M059J (cell line): ENCODE results near the gene LENG8. TPM values are rescaled to one million over a fixed set of nuclear protein-coding genes. Genes with fewer than 3 reads are reported as not detected.
"Not testable (repeated sequence)": the region's sequence is repeated elsewhere in the genome, so short reads cannot be mapped to it uniquely, and the experiment has no call there.

ENCODE experiments used
- DNase-seq: peaks from one replicate; pipeline ENCODE4 v3.0.0-alpha.2; 2012; ENCODE audit warnings: low read depth
- total RNA-seq: library from RNA; depleted of rRNA; stranded (reverse); fragments of >200 nt; shearing (Covaris generic); gene quantifications from 2 replicates; pipeline ENCODE4 v1.2.3, GENCODE V29; 2014

Gene LENG8
- total RNA-seq, 1 experiment from 2014 or later: 8.6 TPM

DNA sequence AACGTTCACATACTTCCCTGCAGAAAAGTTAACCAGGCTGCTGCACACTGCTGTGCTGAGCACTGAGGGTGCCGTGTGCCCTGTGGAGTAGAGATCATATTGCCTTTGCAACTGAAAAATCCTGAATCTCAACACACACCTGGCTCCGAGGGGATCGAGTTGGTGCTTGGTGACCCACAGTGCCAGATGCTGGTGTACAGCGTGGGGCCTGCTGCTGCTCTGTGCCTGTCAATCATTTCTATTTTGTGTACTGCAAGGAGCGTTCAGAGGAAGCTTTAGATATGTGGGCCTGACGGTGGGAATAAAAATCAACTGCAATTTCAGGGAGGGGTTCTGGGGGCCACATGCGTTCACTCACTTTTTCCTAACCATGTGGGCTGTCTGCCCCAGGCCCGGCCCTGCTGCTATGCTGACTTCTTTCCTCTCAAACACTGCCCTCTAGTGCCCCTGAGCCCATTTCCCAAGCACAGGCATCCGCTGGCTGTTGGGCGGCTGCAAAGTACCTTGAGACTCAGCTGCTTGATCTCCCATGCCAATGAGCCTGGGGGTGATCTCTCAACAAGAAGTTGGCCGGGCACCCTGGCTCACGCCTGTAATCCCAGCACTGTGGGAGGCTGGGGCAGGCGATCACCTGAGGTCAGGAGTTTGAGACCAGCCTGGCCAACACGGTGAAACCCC is 9.7 kb upstream of the LENG8 start:
- no peak for DNase-seq

- no peak for DNase-seq
Measured at GRCh38 chr19:54440641-54441040, 8.4 kb upstream of the LENG8 start.

GRCh38 chr19:54444737-54445136 is 4.3 kb upstream of the LENG8 start:
- DNase-seq: no peak

DNA sequence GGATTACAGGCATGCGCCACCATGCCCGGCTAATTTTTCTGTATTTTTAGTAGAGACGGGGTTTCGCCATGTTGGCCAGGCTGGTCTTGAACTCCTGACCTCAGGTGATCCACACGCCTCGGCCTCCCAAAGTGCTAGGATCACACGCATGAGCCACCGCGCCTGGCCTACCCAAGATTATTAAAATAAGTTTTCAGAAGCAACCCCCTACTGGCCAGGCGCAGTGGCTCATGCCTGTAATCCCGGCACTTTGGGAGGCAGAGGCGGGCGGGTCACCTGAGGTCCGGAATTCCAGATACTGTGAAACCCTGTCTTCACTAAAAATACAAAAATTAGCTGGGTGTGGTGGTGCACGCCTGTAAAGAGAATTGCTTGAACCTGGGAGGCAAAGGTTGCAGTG is 2.6 kb upstream of the LENG8 start:
- DNase-seq: not testable (repeated sequence)

GRCh38 chr19:54448040-54448773 is 792 bp upstream of the LENG8 start:
- peak; percentile 71 for DNase-seq

DNA sequence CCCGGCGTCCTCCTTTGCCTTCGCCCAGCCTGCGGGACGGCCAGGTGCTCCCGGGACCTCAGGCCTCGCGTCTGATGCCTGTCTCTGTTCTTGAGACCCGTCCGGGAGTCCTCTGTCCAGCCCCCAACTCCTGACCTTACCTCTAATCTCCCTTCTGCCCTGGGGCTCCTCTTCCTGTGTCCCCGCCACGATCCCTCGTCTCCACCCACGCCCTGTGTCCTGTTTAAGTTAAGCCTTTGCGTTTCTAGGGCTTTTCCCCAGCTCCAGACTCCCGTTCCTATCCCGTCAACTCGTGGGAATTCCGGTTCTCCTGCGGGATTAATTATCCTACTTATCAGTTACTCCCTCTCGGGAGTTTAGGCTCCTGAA is 686 bp downstream of the LENG8 start:
- DNase-seq: no peak

DNA sequence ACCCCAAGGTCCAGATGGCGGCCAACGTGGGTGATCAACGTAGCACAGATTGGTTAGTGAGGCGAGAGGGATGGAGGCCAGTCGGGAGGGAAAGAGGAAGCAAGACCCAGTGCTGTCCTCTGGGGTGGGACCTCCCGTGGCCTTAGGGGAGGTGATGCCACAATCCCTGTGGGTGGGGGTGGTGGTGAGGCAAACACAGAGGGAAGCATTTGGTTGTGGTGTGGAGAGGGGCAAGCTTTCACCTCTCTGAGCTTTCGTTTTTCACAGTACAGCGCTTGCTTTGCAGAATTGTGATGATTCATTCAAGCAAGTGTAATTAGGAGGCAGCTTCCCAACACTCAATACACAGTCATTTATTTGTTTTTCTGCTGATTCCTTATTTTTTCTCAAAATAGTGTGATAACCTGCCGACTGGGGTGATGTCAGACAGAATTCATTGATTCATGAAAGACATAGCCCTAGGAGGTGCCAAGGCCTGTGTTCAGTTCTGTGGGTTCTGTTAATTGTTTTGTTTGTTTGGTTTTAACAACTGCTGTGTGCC is 2.4 kb downstream of the LENG8 start:
- no peak for DNase-seq

DNA sequence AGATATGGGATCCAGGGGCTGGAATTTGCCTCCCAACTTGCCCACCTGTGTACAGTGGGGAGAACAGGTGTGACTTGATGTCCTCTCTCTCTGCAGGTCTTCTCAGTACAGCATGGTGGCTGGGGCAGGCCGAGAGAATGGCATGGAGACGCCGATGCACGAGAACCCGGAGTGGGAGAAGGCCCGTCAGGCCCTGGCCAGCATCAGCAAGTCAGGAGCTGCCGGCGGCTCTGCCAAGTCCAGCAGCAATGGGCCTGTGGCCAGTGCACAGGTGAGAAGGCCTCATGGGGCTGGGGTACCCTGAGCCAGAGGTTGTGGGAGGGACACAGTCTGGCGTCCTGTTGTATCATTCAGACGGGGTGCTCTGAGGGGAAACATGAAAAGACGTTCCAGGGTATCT is 3.0 kb downstream of the LENG8 start:
- no peak for DNase-seq

GRCh38 chr19:54452626-54453025 is 3.6 kb downstream of the LENG8 start:
- no peak for DNase-seq

DNA sequence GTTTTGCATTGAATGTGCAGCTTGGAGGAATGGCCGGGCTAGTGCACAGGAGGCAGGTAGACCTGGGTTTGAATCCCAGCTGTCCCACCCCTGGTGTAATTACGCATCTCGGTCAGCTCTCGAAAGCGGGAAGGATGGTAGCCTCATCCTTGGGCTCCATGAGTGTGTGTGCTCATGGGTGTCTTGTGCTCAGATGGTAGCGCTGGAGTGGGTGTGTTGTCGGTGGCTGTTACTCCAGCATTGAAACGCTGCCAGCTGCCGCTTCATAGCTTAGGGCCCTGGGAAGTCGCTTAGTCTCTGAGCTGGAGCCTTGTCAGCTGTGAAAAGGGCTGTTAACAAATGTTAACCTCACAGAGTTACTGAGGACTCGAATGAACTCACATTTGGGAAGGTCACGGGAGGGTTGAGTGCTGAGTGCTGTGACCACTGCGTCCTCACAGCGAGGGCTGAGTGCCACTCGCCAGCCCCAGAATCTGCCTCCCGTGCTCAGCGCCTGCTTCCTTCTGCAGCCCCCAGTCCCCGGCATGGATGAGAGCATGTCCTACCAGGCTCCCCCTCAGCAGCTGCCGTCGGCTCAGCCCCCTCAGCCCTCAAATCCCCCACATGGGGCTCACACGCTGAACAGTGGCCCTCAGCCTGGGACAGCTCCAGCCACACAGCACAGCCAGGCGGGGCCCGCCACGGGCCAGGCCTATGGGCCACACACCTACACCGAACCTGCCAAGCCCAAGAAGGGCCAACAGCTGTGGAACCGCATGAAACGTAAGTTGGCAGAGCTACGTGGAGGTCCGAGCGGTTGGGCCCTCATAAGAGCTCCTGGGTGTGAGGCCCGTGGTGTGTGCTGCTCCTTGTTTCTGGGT is 5.2 kb downstream of the LENG8 start:
- no peak for DNase-seq

DNA sequence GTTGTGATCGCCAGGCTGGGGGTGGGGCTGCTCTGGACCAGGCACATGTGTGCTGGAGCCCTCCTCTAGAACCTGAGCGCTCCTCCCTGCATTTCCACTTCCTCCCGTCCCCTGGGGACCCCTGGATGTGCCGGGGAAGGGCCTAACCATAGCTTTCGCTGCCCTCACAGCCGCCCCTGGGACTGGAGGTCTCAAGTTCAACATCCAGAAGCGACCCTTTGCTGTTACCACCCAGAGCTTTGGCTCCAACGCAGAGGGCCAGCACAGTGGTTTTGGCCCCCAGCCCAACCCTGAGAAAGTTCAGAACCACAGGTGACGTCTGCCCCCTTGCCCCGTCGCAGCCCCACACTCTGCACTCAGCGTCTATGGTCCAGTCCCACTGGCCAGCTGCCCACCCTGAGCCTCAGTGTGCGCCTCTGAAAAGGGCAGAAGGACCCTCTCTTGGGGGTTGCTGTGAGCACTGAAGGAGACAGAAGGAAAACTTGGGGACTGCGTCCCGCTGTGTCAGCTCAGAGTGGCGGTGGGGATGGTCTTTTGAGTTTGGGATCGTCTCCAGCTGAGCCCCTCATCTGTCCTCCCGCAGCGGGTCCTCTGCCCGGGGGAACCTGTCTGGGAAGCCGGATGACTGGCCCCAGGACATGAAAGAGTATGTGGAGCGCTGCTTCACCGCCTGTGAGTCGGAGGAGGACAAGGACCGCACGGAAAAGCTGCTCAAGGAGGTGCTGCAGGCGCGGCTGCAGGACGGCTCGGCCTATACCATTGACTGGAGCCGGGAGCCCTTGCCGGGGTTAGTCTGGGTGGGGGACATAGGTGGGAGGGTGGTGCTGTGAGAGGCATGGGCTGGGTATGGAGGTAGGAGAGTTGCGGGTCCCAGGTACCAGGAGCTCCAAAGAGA is 6.0 kb downstream of the LENG8 start:
- no peak for DNase-seq

DNA sequence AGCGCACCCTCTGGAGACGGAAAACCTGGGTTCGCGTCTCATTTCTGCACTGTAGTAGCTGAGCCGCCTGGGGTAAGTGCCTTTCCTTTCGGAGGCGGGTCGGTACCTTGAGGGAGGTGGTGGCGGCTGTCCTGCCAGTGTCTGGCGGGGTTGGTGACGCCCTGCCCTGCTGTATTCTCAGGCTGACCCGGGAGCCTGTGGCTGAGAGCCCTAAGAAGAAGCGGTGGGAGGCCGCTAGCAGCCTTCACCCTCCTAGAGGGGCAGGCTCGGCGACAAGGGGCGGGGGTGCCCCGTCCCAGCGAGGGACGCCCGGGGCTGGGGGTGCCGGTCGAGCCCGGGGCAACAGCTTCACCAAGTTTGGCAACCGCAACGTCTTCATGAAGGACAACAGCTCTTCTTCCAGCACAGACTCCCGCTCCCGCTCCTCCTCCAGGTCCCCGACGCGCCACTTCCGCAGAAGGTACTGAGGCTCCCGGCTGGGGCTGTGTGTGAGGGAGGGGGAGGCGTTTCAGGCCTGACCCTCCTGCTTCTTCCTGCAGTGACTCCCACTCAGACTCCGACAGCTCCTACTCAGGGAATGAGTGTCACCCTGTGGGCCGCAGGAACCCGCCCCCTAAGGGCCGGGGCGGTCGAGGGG is 6.9 kb downstream of the LENG8 start:
- DNase-seq: no peak

DNA sequence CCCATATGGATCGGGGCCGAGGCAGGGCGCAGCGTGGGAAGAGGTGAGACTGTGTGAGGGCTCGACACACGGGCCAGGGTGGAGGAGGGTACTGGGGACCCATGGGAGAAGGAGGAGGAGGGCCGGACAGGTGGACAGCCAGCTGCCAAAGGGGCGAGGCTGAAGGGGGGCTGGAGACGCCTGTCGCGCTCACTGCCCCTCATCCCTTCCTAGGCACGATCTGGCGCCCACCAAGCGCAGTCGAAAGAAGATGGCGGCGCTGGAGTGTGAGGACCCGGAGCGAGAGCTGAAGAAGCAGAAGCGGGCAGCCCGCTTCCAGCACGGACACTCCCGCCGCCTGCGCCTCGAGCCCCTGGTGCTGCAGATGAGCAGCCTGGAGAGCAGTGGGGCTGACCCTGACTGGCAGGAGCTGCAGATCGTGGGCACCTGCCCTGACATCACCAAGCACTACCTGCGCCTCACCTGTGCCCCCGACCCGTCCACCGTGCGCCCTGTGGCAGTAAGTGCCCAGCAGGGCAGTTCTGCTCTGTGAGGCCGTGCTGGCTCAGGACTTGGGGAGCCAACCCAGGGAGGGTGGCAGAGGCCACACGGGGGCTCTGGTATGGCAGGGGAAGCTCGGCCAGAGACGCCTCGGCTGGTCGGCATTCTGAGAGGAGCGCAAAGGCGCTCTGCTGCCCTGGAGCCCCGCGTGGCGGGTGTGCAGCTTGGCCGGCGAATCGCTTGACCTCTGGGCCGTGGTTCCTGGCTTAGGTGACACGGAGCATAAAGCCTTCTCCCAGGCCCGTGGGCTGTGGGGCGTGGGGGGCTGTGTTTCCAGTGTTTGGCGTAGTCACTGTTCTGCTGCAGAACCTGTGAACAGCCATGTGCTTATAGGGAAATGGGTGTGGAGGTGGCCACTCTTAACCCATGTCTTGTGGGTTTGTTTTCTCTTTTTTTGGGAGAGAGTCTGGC is 7.7 kb downstream of the LENG8 start:
- no peak for DNase-seq

GRCh38 chr19:54457773-54458647 is 9.0 kb downstream of the LENG8 start:
- DNase-seq: no peak

DNA sequence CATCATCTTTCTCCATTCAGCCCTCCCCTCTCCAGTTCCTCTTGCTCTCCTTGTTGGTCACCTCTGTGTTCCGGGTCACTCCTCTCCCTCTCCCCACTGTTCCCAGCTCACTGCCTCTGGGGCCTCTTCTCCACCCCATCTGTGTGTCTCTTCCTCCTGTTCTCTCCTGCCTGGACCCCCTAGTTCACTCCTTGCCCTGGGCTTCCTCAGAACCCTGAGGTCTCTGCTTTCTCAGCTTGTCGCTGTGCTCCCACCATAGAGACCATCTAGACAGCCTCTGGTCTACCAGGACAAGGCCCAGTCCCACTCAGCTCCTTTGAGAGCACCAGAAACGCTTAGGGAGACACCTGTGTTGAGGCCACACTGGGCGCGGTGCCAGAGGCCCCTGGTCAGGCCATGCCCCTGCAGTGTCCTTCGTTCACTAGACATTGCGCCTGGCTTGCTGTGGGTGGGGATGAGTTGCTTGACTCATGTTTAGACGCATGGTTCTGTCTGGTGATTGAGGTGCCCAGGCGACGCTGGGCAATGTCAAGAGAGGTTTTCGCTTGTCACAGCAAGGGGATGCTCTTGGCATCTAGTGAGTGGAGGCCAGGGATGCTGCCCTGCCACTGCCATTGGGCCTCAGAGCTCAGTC is 9.8 kb downstream of the LENG8 start:
- DNase-seq: no peak

DNA sequence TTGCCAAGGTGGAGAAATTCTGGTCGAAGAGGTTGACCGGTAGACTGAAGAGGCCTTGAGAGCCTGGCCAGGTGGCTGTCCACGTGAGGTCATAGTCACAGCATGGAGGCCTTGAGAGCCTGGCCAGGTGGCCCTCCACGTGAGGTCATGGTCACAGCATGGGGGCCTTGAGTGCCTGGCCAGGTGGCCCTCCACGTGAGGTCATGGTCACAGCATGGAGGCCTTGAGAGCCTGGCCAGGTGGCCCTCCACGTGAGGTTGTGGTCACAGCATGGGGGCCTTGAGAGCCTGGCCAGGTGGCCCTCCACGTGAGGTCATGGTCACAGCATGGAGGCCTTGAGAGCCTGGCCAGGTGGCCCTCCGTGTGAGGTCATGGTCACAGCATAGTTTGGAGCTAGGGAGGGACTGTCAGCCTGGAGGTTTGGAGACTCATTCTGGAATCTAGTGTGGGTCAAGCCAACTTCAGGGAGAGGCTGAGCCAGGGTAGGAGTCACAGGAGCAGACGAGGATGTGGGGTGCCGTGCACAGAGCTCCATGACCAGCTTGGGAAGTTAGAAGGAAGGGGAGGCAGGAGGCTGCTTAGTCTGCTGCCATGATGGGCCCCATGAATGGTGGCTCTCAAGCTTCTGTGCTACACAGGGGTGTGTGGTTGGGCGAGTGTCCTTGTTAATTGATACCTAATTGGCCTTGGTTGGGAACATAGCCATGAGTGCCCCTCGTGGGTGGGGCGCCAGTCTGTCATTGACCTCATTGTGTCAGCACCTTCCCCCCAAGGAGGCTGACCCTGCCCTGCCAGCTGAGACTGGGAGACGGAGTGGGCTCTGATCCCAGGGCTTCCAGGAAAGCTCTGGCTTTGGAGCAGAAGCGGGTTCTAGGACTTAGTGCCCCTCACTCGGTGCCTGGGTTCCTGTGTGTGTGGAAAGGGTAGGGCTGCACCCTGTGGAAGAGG is 10.6 kb downstream of the LENG8 start:
- DNase-seq: no peak
